PFSK-1 (cell line): ENCODE data around the gene CNGA2.

ENCODE experiments used
- FOXP2 ChIP-seq: optimal IDR thresholded peaks from 2 replicates; pipeline ENCODE3; 2011; ENCODE audit warnings: borderline replicate concordance, control low read depth, inconsistent platforms; ENCODE audit not compliant: insufficient read depth; ENCODE audit errors: extremely low read length, extremely low read depth
- POLR2AphosphoS5 ChIP-seq: IDR thresholded peaks from 2 replicates; pipeline ENCODE4 v1.6.1; 2012; ENCODE audit warnings: low read depth, mild to moderate bottlenecking, control low read depth, low read length, moderate library complexity
- SIN3A ChIP-seq: IDR thresholded peaks from 2 replicates; pipeline ENCODE4 v1.6.1; 2012; ENCODE audit warnings: mild to moderate bottlenecking, low read length, moderate library complexity, borderline replicate concordance; ENCODE audit not compliant: insufficient read depth
- TAF1 ChIP-seq: IDR thresholded peaks from 2 replicates; pipeline ENCODE4 v1.6.1; 2012; ENCODE audit warnings: low read length, control low read depth, borderline replicate concordance; ENCODE audit not compliant: insufficient read depth
- TF ChIP-seq, protein P1 (sequence below), 2 experiments: IDR thresholded peaks; 2 replicates each; pipeline versions ENCODE4 v1.6.1 to v1.8.0; 2011 to 2012; ENCODE audit warnings: low read depth in 2 of 2, low read length in 2 of 2, control low read depth in 1 of 2, inconsistent platforms in 1 of 2, mild to moderate bottlenecking in 1 of 2, moderate library complexity in 1 of 2; ENCODE audit not compliant: insufficient read depth in 1 of 2

Gene CNGA2

DNA sequence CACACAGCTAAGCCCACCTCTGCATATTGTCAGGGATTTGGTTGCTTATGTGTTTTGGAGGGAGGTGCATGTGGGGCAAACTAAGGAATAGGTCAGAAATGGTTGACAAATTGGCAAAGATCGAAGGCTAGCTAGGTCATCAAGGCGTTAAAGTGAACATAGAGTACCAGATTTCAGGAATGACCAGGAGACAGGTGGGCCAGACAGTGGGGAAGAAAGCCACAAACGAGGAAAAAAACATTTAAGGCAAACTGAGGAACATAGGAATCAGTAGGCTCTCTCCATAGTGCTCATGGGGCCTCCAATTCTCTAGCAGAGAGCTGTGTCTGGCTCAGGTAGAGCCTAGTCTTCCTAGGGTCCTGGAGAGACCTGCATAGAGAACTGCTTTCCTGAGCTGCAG is 57.4 kb downstream of the CNGA2 start:
- TF ChIP-seq FOXP2 (no peak), POLR2AphosphoS5 (no peak), TAF1 (no peak), SIN3A (no peak)
- TF ChIP-seq, protein P1, sequence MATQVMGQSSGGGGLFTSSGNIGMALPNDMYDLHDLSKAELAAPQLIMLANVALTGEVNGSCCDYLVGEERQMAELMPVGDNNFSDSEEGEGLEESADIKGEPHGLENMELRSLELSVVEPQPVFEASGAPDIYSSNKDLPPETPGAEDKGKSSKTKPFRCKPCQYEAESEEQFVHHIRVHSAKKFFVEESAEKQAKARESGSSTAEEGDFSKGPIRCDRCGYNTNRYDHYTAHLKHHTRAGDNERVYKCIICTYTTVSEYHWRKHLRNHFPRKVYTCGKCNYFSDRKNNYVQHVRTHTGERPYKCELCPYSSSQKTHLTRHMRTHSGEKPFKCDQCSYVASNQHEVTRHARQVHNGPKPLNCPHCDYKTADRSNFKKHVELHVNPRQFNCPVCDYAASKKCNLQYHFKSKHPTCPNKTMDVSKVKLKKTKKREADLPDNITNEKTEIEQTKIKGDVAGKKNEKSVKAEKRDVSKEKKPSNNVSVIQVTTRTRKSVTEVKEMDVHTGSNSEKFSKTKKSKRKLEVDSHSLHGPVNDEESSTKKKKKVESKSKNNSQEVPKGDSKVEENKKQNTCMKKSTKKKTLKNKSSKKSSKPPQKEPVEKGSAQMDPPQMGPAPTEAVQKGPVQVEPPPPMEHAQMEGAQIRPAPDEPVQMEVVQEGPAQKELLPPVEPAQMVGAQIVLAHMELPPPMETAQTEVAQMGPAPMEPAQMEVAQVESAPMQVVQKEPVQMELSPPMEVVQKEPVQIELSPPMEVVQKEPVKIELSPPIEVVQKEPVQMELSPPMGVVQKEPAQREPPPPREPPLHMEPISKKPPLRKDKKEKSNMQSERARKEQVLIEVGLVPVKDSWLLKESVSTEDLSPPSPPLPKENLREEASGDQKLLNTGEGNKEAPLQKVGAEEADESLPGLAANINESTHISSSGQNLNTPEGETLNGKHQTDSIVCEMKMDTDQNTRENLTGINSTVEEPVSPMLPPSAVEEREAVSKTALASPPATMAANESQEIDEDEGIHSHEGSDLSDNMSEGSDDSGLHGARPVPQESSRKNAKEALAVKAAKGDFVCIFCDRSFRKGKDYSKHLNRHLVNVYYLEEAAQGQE (IDR thresholded peaks at IDR 0.05; ENCODE audit: insufficient read depth in 1 of 2, low read depth in 2 of 2, low read length in 2 of 2): no peak

DNA sequence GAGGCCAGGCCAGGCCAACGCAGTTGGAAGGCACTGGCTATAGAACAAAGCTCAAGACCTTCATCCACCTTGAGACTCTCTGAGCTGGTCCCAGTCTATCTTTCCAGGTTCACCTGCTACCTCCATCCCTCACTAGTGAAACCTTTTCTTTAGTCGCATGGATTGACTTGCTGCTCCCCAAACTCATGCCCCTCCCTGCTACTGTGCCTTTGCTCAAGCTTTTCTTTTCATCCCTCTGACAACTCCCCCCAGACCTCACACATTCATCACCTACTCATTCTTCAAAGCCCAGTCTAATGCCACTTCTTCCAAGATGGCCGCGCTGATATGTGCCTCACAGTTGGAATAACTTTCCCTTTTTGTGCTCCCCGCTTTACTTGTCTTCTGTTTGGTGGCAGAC is 58.0 kb downstream of the CNGA2 start:
- TF ChIP-seq SIN3A (no peak), FOXP2 (no peak), POLR2AphosphoS5 (no peak), TAF1 (no peak)
- TF ChIP-seq, protein P1 (IDR thresholded peaks at IDR 0.05; ENCODE audit: insufficient read depth in 1 of 2, low read depth in 2 of 2, low read length in 2 of 2): no peak

DNA sequence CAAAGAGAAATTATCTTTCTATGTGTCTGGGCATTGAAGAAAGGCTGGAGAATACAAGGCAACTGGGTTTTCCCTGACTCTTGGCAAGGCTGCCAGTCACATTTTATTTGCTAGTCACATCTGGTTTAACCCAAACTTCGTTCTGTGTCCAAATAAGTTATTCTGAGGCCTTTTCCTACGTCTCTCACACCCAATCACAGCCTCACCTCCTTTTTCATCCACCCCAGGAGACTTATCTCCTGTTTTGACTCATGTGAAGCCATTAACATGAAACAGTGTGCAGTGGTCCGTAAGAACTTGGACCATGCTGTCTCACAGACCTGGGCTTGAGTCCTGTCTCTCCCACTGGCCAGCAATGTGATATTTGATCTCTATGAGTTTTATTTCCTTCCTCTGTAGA is 59.3 kb downstream of the CNGA2 start:
- TF ChIP-seq FOXP2: no peak
- TF ChIP-seq TAF1: no peak
- no peak for TF ChIP-seq POLR2AphosphoS5
- TF ChIP-seq SIN3A: no peak
- TF ChIP-seq, protein P1 (IDR thresholded peaks at IDR 0.05; ENCODE audit: insufficient read depth in 1 of 2, low read depth in 2 of 2, low read length in 2 of 2): no peak
